HG03045 (cell line): ENCODE measurements around the gene HDAC5.
"Not testable (repeated sequence)": the region's sequence is repeated elsewhere in the genome, so short reads cannot be mapped to it uniquely, and the experiment has no call there.

Source experiments
- ATAC-seq: cut with Tn5 transposase; IDR thresholded peaks from one replicate; pipeline ENCODE4 v1.9.1; 2021; ENCODE audit warnings: mild to moderate bottlenecking, moderate library complexity; ENCODE audit not compliant: unreplicated experiment

HDAC5 gene

GRCh38 chr17:44123356-44124117 lies at the start of gene HDAC5:
HDAC5 (minus strand) TSS chr17:44123641; CDS start chr17:44117515, 6,126 bp downstream.
- ATAC-seq: peak; percentile 90

GRCh38 chr17:44171931-44172455 lies 48.6 kb upstream of the HDAC5 start:
- ATAC-seq: no peak

- no peak for ATAC-seq
Observed at GRCh38 chr17:44170499-44171201, 47.2 kb upstream of the HDAC5 start, which contains the start of gene ASB16. ASB16 (plus strand) TSS chr17:44170704; CDS start chr17:44170790, 86 bp downstream.

GRCh38 chr17:44170135-44170498 lies 46.7 kb upstream of the HDAC5 start:
- ATAC-seq: no peak

DNA sequence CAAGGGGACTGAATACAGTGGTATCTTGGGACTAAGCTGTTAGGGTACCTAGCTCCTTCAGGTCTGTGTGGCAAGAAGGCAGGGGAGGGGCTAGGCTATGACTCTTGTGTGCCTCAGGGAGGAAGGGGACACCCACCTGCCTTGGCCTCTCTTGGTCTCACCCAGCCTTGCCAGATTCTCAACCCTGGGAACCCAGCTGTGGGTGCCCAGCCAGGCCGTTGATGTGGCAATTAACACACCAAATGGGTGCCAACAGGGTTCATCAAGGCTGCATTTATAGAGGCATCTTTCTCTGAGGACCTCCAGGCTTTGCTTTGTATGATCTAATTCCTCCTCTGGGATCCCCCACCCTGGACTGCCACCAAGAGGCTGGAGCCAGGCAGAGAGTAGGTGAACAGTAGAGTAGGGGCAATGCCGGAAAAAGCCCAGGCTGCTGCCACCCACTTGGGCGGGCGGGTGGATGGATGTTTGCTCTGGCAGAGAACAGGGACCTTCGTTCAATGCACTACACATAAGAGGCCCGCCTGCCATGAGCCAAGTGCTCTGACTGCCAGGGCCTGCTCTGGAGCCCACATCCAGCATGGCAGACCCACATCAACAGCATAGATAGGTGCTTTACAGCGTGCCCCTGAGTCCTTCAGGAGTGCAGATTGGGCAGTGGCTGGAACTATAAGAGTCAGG lies 43.9 kb upstream of the HDAC5 start:
- no peak for ATAC-seq

- no peak for ATAC-seq
Observed at GRCh38 chr17:44164476-44164875, 41.0 kb upstream of the HDAC5 start.

- no peak for ATAC-seq
Observed at GRCh38 chr17:44159519-44160210, 36.2 kb upstream of the HDAC5 start.

DNA sequence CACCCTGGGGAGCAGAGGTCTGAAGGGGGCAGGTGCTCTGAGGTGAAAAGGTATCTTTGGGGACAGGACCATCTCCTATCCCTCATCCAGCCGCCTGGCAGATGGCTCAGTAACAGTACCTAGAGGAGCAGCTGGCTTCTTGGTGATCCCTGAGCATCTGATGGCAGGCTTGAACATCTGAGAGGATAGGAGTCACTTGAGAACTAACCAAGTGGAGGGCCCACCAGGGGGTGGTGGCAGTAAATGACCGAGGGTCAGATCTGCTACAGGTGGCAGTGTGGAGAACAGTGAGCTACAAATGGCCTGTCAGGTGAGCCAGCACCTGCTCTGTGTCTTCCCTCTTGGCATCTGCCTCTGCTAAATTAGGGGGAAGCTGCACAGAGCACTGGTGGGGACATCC lies 32.0 kb upstream of the HDAC5 start:
- ATAC-seq: no peak

DNA sequence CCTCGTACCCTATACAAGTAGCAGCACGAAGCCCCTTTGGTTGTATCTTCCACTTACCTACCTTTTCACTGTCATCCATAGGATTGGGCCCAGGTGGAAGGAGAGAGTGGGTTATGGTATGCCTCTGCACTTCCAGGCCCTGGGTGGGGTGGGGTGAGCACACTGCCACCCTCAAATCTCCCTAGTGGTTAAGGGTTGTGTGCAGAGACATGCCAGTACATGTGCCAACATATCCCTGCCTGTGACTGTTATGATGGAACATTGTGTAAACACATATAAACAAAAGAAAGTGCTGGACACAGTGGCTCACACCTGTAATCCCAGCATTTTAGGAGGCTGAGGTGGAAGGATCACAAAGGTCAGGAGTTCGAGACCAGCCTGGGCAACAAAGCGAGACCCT lies 29.4 kb upstream of the HDAC5 start:
- no peak for ATAC-seq

- no peak for ATAC-seq
Observed at GRCh38 chr17:44149750-44150329, 26.4 kb upstream of the HDAC5 start.

DNA sequence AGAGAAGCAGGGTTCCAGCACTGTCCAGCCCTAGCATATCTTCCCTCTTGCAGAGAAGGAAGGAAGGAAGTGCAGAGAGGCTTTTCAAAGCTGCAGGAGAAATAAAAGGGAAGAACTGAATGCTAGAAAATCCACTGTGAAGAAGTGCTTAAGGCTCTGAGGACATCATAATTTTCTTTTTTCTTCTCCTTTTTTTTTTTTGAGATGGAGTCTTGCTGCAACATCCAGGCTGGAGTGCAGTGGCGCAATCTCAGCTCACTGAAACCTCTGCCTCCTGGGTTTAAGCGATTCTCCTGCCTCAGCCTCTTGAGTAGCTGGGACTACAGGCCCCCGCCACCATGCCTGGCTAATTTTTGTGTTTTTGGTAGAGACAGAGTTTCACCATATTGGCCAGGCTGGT lies 25.6 kb upstream of the HDAC5 start:
- ATAC-seq: not testable (repeated sequence)

DNA sequence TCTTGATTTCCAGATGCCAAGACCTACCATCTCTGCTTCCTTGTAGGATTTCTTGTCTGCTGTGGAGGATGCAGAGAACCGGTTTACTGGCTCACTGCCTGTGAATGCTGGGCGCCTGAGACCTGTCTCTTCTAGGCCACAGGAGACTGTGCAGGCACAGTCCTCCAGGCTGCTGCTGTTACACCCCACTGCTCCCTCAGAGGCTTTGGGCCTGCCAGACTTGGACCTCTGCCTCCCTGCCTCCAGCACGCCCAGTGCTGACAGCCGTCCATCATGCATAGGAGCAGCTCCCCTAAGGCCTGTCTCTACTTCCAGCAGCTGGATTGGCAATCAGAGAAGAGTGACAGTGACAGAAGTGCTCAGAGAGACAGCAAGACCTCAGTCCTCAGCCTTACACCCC lies 24.4 kb upstream of the HDAC5 start:
- no peak for ATAC-seq

- ATAC-seq: no peak
Observed at GRCh38 chr17:44146375-44147346, 23.2 kb upstream of the HDAC5 start.

- ATAC-seq: no peak
Observed at GRCh38 chr17:44144966-44145739, 21.7 kb upstream of the HDAC5 start.

DNA sequence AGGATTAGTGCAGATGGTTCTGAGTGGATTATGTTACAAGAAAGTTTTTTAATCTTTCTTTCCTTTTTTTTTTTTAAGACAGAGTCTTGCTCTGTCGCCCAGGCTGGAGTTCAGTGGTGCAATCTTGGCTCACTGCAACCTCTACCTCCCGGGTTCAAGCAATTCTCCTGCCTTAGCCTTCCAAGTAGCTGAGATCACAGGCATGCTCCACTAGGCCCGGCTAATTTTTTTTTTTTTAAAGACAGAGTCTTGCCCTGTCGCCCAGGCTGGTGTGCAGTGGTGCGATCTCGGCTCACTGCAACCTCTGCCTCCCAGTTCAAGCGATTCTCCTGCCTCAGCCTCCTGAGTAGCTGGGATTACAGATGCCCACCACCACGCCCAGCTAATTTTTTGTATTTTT lies 20.5 kb upstream of the HDAC5 start:
- not testable (repeated sequence) for ATAC-seq

GRCh38 chr17:44137891-44138709 lies 14.7 kb upstream of the HDAC5 start:
- ATAC-seq: no peak

DNA sequence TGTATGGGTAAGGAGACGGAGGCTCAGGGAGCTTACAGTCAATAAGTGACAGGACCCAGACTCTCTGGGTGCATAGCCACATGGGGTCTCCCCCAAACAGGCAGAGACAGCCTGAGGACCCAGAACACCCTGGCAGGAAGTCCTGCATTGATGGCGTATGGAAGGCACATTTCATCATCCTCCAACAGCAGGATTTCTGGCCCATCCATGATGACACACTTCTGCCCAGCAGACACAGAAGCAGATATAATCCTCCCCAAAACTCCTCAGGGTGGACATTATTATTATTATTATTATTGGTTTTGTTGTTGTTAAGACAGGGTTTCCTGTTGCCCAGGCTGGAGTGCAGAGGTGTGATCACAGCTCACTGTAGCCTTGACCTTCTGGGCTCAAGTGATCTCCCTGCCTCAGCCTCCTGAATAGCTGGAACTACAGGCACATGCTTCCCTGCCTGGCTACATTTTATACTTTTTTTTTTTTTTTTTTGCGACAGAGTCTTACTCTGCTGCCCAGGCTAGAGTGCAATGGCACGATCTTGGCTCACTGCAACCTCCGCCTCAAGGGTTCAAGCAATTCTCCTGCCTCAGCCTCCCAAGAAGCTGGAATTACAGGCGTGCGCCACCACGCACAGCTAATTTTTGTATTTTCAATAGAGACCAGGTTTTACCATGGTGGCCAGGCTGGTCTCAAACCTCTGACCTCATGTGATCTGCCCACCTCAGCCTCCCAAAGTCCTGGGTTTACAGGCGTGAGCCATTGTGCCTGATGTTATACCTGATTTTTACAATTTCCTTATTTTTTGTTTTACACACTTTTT lies 11.5 kb upstream of the HDAC5 start:
- ATAC-seq: no peak
